Endothelial cell of umbilical vein (primary cell): ENCODE data around the gene SPATA3. TPM values are rescaled to one million over a fixed set of nuclear protein-coding genes. Genes with fewer than 3 reads are reported as not detected.

Source experiments
- BruUV-seq: library from RNA; stranded (reverse); fragments of 400-500 nt; replicated peaks from 2 replicates; lab custom pipeline; 2021; lab: Mats Ljungman, UMichigan
- CTCF ChIA-PET: fragments of 300-600, 350-600 bp; sonication (Branson Sonifier 250); formaldehyde crosslinking; loops from one replicate; lab custom pipeline; 2021; ENCODE audit warnings: antibody characterized with exemption, inconsistent platforms; lab: Charles Lee
- POLR2A ChIA-PET: fragments of 300-600, 350-600 bp; sonication (Branson Sonifier 250); formaldehyde crosslinking; loops from one replicate; lab custom pipeline; 2021; ENCODE audit warnings: antibody characterized with exemption, inconsistent platforms; lab: Charles Lee
- DNase-seq: peaks from one replicate; pipeline ENCODE4 v3.0.0-alpha.2; 2011; ENCODE audit warnings: low read depth, low spot score
- FAIRE-seq: peaks from 2 replicates; lab custom pipeline; 2011; peaks lifted over from hg19 to GRCh38; lab: Jason Lieb, UNC
- H2AFZ ChIP-seq: 2 replicates; pipeline ENCODE4 v1.6.0; 2012; ENCODE audit warnings: low read depth, low read length, control low read depth, inconsistent platforms
- H3K27ac ChIP-seq: 2 replicates; pipeline ENCODE4 v1.5.1; 2011; ENCODE audit warnings: low read depth, mild to moderate bottlenecking, control low read depth, low read length, moderate library complexity; ENCODE audit not compliant: insufficient read depth
- H3K27me3 ChIP-seq, 2 experiments: 2 replicates each; pipeline versions ENCODE4 v1.6.0 to v1.6.1; 2011; ENCODE audit warnings: low read length in 2 of 2, mixed read lengths in 1 of 2; ENCODE audit not compliant: control insufficient read depth in 2 of 2, insufficient read depth in 2 of 2
- H3K36me3 ChIP-seq, 2 experiments: 2 replicates in 1 of 2; 3 replicates in 1 of 2; pipeline ENCODE4 v1.5.1; 2011; ENCODE audit warnings: low read length in 2 of 2, mild to moderate bottlenecking in 1 of 2, moderate library complexity in 1 of 2; ENCODE audit not compliant: control insufficient read depth in 2 of 2, insufficient read depth in 2 of 2; ENCODE audit errors: extremely low read depth in 1 of 2
- H3K4me1 ChIP-seq: 3 replicates; pipeline ENCODE4 v1.5.1; 2011; ENCODE audit warnings: mild to moderate bottlenecking, low read length; ENCODE audit not compliant: control insufficient read depth, insufficient read depth; ENCODE audit errors: extremely low read depth
- H3K4me2 ChIP-seq: 2 replicates; pipeline ENCODE4 v1.6.1; 2011; ENCODE audit warnings: low read length, control low read depth, mixed read lengths; ENCODE audit not compliant: insufficient read depth
- H3K4me3 ChIP-seq, 3 experiments: fragments of 200-600 bp in 1 of 3; sonication (generic), shearing (Covaris generic) in 1 of 3; replicated peaks in 1 of 3; 2 replicates each; pipeline ENCODE4 v1.5.1; 2011 to 2016; ENCODE audit warnings: control low read depth in 3 of 3, low read length in 3 of 3, mild to moderate bottlenecking in 2 of 3, inconsistent platforms in 1 of 3, low read depth in 1 of 3, moderate library complexity in 1 of 3; ENCODE audit not compliant: insufficient read depth in 1 of 3
- H3K79me2 ChIP-seq: 2 replicates; pipeline ENCODE4 v1.6.0; 2012; ENCODE audit warnings: low read length, inconsistent platforms; ENCODE audit not compliant: control insufficient read depth, insufficient read depth
- H3K9ac ChIP-seq: replicated peaks from 2 replicates; pipeline ENCODE3; 2011; ENCODE audit warnings: low read length, control low read depth; ENCODE audit not compliant: insufficient read depth; ENCODE audit errors: extremely low read depth
- H3K9me1 ChIP-seq: replicated peaks from 3 replicates; pipeline ENCODE4 v1.6.0; 2011; ENCODE audit warnings: mild to moderate bottlenecking, low read length; ENCODE audit not compliant: control insufficient read depth, insufficient read depth; ENCODE audit errors: extremely low read depth
- H3K9me3 ChIP-seq: replicated peaks from 2 replicates; pipeline ENCODE4 v1.5.1; 2012; ENCODE audit warnings: low read length, inconsistent platforms; ENCODE audit not compliant: control insufficient read depth, insufficient read depth
- H4K20me1 ChIP-seq: replicated peaks from 2 replicates; pipeline ENCODE3; 2011; ENCODE audit warnings: mild to moderate bottlenecking, low read length; ENCODE audit not compliant: control insufficient read depth, insufficient read depth; ENCODE audit errors: extremely low read depth
- CTCF ChIP-seq, 2 donors: IDR thresholded peaks; 1 replicate in 1 of 2; 2 replicates in 1 of 2; pipeline ENCODE4 v1.5.1; 2011; ENCODE audit warnings: low read length in 2 of 2, mild to moderate bottlenecking in 2 of 2, moderate library complexity in 2 of 2, control low read depth in 1 of 2, inconsistent platforms in 1 of 2, low read depth in 1 of 2; ENCODE audit not compliant: insufficient read depth in 1 of 2; ENCODE audit errors: extremely low read depth in 1 of 2
- EZH2 ChIP-seq: IDR thresholded peaks from 2 replicates; pipeline ENCODE4 v1.6.1; 2012; ENCODE audit warnings: borderline replicate concordance, low read depth, mild to moderate bottlenecking, moderate library complexity, low read length, inconsistent platforms; ENCODE audit not compliant: severe bottlenecking
- FOS ChIP-seq: IDR thresholded peaks from 2 replicates; pipeline ENCODE4 v1.6.1; 2011; ENCODE audit warnings: mild to moderate bottlenecking, low read length, moderate library complexity, borderline replicate concordance; ENCODE audit not compliant: insufficient read depth
- MYC ChIP-seq: IDR thresholded peaks from one replicate; pipeline ENCODE4 v1.6.1; 2011; ENCODE audit warnings: mild to moderate bottlenecking, low read depth, low read length
- POLR2A ChIP-seq: IDR thresholded peaks from 2 replicates; pipeline ENCODE4 v1.6.1; 2012; ENCODE audit warnings: low read depth, mild to moderate bottlenecking, control low read depth, low read length
- POLR2AphosphoS5 ChIP-seq: IDR thresholded peaks from 2 replicates; pipeline ENCODE4 v1.6.1; 2012; ENCODE audit warnings: low read depth, mild to moderate bottlenecking, control low read depth, low read length, moderate library complexity; ENCODE audit not compliant: insufficient read depth
- dilution Hi-C: fragments of 300-500 bp; cut with MboI; formaldehyde crosslinking; loops from one replicate; pipeline ENCODE4 v1.15.0; 2019; ENCODE audit warnings: low sequenced_read_pairs; ENCODE audit not compliant: extremely low pct_ligation_motif_present
- intact Hi-C: fragments of 100-400 bp; cut with micrococcal nuclease; formaldehyde crosslinking; loops from one replicate; pipeline ENCODE4 v1.10.0; 2022
- polyA plus RNA-seq, 4 experiments: library from polyadenylated mRNA; depleted of rRNA in 3 of 4; stranded (reverse) in 3 of 4; unstranded in 1 of 4; fragments of >200 nt; gene quantifications; 2 replicates each; pipeline versions ENCODE4 v1.2.1 to v1.2.3, GENCODE V29; 2011 to 2012; ENCODE audit warnings: missing spikeins in 1 of 4
- total RNA-seq: library from RNA; stranded (reverse); gene quantifications from 2 replicates; pipeline ENCODE4 v1.2.3, GENCODE V29; 2021
- TF ChIP-seq, protein P1 (sequence below): IDR thresholded peaks from 2 replicates; pipeline ENCODE4 v1.6.1; 2011; ENCODE audit not compliant: insufficient read depth, insufficient read length

Gene SPATA3
- total and polyA plus RNA-seq, 2 donors (not counting 3 experiments of a cell fraction or from before 2014, with no cell fraction given) = not detected

DNA sequence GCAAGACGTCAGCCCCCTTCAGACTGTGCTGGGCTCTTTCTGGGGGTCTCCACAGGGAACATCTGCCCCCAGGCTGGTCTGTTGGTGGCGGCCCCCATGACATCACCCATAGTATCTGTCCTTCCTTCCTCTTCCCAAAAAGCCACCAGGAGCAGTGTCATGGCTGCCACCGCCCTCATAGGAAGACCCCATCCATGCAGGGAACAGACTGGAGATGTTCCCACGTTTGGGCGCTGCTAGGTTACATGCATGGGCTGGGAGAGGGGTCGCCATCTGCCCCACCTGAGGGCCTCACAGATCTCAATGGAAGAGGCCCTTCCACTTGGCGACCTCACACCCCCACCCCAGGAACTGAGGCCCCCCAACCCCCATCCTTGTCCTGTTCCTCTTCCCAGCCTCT lies 5.1 kb downstream of the SPATA3 start:
- no peak for DNase-seq
- POLR2A ChIA-PET = no interaction called here
- dilution Hi-C loops (no loop called here), intact Hi-C loops (no loop called here)
- BruUV-seq = no TSS peak
- no peaks in the 10 kb centered on the region for H3K36me3 ChIP-seq
- FAIRE-seq = no peak
- H3K9ac ChIP-seq = no peak overlapping the region
- TF ChIP-seq MYC (no peak), EZH2 (no peak), POLR2A (no peak), POLR2AphosphoS5 (no peak), CTCF (IDR thresholded peaks at IDR 0.05; ENCODE audit: extremely low read depth in 1 of 2, insufficient read depth in 1 of 2, low read depth in 1 of 2, low read length in 2 of 2) (no peak)
- TF ChIP-seq, protein P1, sequence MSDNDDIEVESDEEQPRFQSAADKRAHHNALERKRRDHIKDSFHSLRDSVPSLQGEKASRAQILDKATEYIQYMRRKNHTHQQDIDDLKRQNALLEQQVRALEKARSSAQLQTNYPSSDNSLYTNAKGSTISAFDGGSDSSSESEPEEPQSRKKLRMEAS = no peak
- CTCF ChIA-PET = no interaction called here
- peaks cover 2 to 10% of the 10 kb centered on the region in 2 experiments for H3K27me3 ChIP-seq
- H3K4me2 ChIP-seq = no peak overlapping the region
- no peaks in the 10 kb centered on the region for H3K9me1 ChIP-seq
- no peaks in the 10 kb centered on the region for H3K4me1 ChIP-seq
- H3K4me3 ChIP-seq = no peak overlapping the region
- H4K20me1 ChIP-seq = no peaks in the 10 kb centered on the region
- no peaks in the 10 kb centered on the region for H3K9me3 ChIP-seq
- no peak overlapping the region for H3K27ac ChIP-seq
- H2AFZ ChIP-seq = no peak overlapping the region
- H3K79me2 ChIP-seq = no peaks in the 10 kb centered on the region

DNA sequence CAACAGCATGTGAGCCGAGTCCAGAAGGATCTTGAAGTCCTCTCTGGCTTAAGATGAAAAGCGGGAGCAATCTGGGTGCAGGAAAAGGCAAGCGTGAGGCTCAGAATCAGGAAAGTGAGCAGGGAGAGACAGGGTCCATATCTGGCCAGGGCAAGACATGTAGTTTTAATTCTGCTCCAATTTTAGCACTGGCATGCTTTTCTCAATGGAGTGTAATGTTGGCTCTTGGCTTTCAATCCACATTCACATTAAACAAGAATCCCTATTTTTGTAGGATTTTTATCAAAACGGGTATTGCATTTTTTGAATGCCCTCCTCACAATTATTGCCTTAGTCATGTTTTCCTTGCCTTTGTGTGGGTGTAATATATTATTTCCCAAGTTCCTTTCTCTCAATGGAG lies 6.0 kb downstream of the SPATA3 start:
- Histone ChIP-seq H3K27me3 (peaks cover 2 to 10% of the 10 kb centered on the region in 2 experiments), H2AFZ (no peak overlapping the region), H3K9me1 (no peaks in the 10 kb centered on the region), H3K4me2 (no peak overlapping the region), H3K36me3 (no peaks in the 10 kb centered on the region), H3K4me3 (no peak overlapping the region), H3K4me1 (no peaks in the 10 kb centered on the region), H3K9me3 (no peaks in the 10 kb centered on the region), H3K9ac (no peak overlapping the region), H3K27ac (no peak overlapping the region), H3K79me2 (no peaks in the 10 kb centered on the region), H4K20me1 (no peaks in the 10 kb centered on the region)
- BruUV-seq = no TSS peak
- POLR2A ChIA-PET = no interaction called here
- DNase-seq (no peak), FAIRE-seq (no peak)
- CTCF ChIA-PET = no interaction called here
- intact Hi-C loops = no loop called here
- dilution Hi-C loops = no loop called here
- TF ChIP-seq CTCF (IDR thresholded peaks at IDR 0.05; ENCODE audit: extremely low read depth in 1 of 2, insufficient read depth in 1 of 2, low read depth in 1 of 2, low read length in 2 of 2) (no peak), POLR2AphosphoS5 (no peak), FOS (no peak), MYC (no peak), EZH2 (no peak)
